Progenitor cell of endocrine pancreas (in vitro differentiated cells): ENCODE results near the gene TPX2. TPM values are rescaled to one million over a fixed set of nuclear protein-coding genes. Genes with fewer than 3 reads are reported as not detected.

Experiments used
- DNase-seq: peaks from one replicate; pipeline ENCODE4 v3.0.0; 2021; ENCODE audit warnings: low spot score; ENCODE audit not compliant: unreplicated experiment
- H3K27ac Mint-ChIP-seq: 2 replicates; pipeline ENCODE4 v1.8.0; 2021; ENCODE audit warnings: mild to moderate bottlenecking, moderate library complexity, mixed read lengths
- H3K27me3 Mint-ChIP-seq: 2 replicates; pipeline ENCODE4 v1.8.0; 2021; ENCODE audit warnings: mixed read lengths
- H3K36me3 Mint-ChIP-seq: 2 replicates; pipeline ENCODE4 v1.8.0; 2022; ENCODE audit warnings: mixed read lengths; ENCODE audit not compliant: insufficient read depth
- H3K4me1 Mint-ChIP-seq: 2 replicates; pipeline ENCODE4 v1.8.0; 2021; ENCODE audit warnings: low read depth, mixed read lengths
- H3K4me3 Mint-ChIP-seq: 2 replicates; pipeline ENCODE4 v1.8.0; 2021; ENCODE audit warnings: low read depth, mild to moderate bottlenecking, moderate library complexity, mixed read lengths
- H3K9me3 Mint-ChIP-seq: 2 replicates; pipeline ENCODE4 v1.8.0; 2021; ENCODE audit warnings: low read depth, mixed read lengths
- total RNA-seq: library from RNA; stranded (reverse); gene quantifications from 2 replicates; pipeline ENCODE4 v1.2.1, GENCODE V29; 2021
- TF ChIP-seq, protein P1 (sequence below): fragments of 200-600 bp; sonication (generic); IDR thresholded peaks from one replicate; pipeline ENCODE4 v1.5.0; 2021; ENCODE audit warnings: antibody characterized with exemption, mild to moderate bottlenecking; ENCODE audit not compliant: unreplicated experiment

TPX2 gene
- total RNA-seq, 1 donor from 2014 or later = 77.0 TPM

GRCh38 chr20:31821427-31821826, 82.3 kb downstream of the TPX2 start:
- no peaks in the 10 kb centered on the region for H3K9me3 Mint-ChIP-seq
- TF ChIP-seq, protein P1, sequence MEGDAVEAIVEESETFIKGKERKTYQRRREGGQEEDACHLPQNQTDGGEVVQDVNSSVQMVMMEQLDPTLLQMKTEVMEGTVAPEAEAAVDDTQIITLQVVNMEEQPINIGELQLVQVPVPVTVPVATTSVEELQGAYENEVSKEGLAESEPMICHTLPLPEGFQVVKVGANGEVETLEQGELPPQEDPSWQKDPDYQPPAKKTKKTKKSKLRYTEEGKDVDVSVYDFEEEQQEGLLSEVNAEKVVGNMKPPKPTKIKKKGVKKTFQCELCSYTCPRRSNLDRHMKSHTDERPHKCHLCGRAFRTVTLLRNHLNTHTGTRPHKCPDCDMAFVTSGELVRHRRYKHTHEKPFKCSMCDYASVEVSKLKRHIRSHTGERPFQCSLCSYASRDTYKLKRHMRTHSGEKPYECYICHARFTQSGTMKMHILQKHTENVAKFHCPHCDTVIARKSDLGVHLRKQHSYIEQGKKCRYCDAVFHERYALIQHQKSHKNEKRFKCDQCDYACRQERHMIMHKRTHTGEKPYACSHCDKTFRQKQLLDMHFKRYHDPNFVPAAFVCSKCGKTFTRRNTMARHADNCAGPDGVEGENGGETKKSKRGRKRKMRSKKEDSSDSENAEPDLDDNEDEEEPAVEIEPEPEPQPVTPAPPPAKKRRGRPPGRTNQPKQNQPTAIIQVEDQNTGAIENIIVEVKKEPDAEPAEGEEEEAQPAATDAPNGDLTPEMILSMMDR = no peak
- H3K4me1 Mint-ChIP-seq = no peaks in the 10 kb centered on the region
- H3K36me3 Mint-ChIP-seq = no peaks in the 10 kb centered on the region
- H3K27me3 Mint-ChIP-seq = peaks cover 12% of the 10 kb centered on the region
- H3K27ac Mint-ChIP-seq = no peak overlapping the region
- no peak overlapping the region for H3K4me3 Mint-ChIP-seq
- no peak for DNase-seq

DNA sequence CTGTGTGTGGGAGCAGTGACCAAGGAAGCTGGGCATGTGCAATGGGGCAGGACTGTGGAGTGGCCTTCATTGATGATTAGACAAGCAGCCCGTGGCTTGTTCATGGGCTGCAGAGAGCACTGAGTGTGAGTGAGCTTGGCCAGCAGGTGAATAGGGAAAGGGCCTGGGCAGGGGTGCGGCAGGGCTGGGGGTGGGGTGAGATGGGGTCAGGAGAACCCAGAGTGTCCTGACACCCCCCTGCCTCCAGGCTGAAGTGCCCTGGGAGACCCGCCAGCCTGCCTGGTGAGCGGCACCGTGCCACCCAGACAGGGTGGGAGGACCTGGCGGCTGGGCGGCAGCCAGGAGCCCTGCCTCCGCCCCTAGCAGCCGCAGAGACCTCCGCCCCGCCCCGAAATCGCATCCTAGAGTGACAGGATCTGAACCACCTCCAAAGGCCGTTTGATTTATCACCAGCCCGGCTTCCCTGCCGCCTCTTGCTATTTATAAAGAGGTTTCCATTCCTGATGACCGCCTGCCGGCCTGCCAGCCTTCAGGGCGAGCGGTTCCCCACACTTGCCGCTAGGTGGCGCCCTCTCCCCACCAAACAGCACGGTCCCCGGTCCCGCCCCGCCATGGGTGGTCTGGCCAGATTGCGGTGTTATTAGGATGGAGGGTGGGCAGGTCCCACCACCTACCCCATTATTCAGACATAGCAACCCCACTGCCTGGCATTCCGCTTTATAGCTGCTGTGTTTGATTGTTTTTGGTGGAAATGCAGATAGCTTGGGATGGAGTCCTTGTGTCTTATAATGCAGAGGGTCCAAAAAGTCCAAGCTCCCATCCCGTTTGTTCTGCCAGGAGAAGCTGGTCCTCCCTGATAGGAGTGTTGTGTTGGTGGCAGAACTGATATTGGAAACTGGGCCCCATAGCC, 83.6 kb downstream of the TPX2 start:
- H3K9me3 Mint-ChIP-seq = no peaks in the 10 kb centered on the region
- peaks cover 12% of the 10 kb centered on the region for H3K27me3 Mint-ChIP-seq
- DNase-seq = peak; percentile 92
- no peaks in the 10 kb centered on the region for H3K4me1 Mint-ChIP-seq
- H3K36me3 Mint-ChIP-seq = no peaks in the 10 kb centered on the region
- no peak overlapping the region for H3K4me3 Mint-ChIP-seq
- TF ChIP-seq, protein P1 = peak; percentile 100
- no peak overlapping the region for H3K27ac Mint-ChIP-seq

- H3K27ac Mint-ChIP-seq = no peak overlapping the region
Observed at GRCh38 chr20:31823360-31824124, 84.5 kb downstream of the TPX2 start.

GRCh38 chr20:31824125-31824485, 85.0 kb downstream of the TPX2 start:
- Mint-ChIP-seq H3K27ac (no peak overlapping the region), H3K36me3 (no peaks in the 10 kb centered on the region), H3K9me3 (no peaks in the 10 kb centered on the region), H3K27me3 (peaks cover 12% of the 10 kb centered on the region), H3K4me1 (no peaks in the 10 kb centered on the region), H3K4me3 (no peak overlapping the region)
- TF ChIP-seq, protein P1 = no peak
- no peak for DNase-seq

More at GRCh38 chr20:31823360-31824124, 84.5 kb downstream of the TPX2 start:
- peaks cover 12% of the 10 kb centered on the region for H3K27me3 Mint-ChIP-seq
- TF ChIP-seq, protein P1 = no peak
- H3K4me1 Mint-ChIP-seq = no peaks in the 10 kb centered on the region
- H3K36me3 Mint-ChIP-seq = no peaks in the 10 kb centered on the region
- no peak overlapping the region for H3K4me3 Mint-ChIP-seq
- no peak for DNase-seq
- H3K9me3 Mint-ChIP-seq = no peaks in the 10 kb centered on the region

DNA sequence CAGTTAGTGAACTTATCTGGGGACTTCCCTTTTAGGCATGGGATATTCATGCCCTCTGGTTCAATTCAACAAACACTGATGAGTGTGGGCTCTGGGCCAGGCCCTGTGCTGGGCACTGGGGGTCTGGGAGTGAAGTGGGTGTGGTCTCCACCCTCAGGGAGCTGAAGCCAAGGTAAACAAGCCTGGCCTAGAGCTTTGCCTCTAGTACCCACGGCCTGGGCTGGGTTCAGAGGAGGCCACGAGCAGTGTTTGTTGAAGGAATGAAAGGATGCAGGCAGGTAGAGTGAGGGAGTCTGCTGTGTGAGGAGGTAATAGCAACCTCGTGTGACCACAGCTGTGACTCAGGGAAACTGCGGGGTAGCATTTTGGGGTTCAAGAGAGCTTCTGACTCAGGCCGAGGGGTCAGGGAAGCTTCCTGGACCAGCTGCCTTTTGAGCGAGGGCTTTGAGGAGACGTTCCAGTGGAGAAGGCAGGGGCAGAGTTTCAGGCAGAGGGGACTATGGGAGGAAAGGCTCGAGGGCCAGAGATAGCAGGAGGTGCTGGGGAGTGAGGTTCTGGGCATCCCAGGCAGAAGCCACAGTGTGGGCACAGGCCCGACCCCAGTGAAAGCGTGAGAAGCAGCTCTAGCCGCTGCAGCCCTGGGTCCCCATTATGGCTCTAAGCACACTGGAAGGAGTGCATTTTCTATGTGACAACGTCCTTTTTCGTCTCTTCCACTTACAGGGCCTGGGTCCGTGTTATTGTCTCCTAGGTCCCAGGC, 85.6 kb downstream of the TPX2 start:
- H3K9me3 Mint-ChIP-seq = no peaks in the 10 kb centered on the region

More for the DNA sequence above, 85.6 kb downstream of the TPX2 start:
- no peak for DNase-seq
- peaks cover 12% of the 10 kb centered on the region for H3K27me3 Mint-ChIP-seq
- H3K27ac Mint-ChIP-seq = no peak overlapping the region
- no peaks in the 10 kb centered on the region for H3K36me3 Mint-ChIP-seq
- H3K4me3 Mint-ChIP-seq = no peak overlapping the region
- H3K4me1 Mint-ChIP-seq = no peaks in the 10 kb centered on the region
- TF ChIP-seq, protein P1 = no peak
